ENCODE data around the gene RPL7L1. TPM values are rescaled to one million over a fixed set of nuclear protein-coding genes. Genes with fewer than 3 reads are reported as not detected.
"Not testable (repeated sequence)": the region's sequence is repeated elsewhere in the genome, so short reads cannot be mapped to it uniquely, and the experiment has no call there.

The RPL7L1 gene
- total and polyA plus RNA-seq, 3 experiments from 2014 or later: 95.0 to 200 (median 199) TPM

DNA sequence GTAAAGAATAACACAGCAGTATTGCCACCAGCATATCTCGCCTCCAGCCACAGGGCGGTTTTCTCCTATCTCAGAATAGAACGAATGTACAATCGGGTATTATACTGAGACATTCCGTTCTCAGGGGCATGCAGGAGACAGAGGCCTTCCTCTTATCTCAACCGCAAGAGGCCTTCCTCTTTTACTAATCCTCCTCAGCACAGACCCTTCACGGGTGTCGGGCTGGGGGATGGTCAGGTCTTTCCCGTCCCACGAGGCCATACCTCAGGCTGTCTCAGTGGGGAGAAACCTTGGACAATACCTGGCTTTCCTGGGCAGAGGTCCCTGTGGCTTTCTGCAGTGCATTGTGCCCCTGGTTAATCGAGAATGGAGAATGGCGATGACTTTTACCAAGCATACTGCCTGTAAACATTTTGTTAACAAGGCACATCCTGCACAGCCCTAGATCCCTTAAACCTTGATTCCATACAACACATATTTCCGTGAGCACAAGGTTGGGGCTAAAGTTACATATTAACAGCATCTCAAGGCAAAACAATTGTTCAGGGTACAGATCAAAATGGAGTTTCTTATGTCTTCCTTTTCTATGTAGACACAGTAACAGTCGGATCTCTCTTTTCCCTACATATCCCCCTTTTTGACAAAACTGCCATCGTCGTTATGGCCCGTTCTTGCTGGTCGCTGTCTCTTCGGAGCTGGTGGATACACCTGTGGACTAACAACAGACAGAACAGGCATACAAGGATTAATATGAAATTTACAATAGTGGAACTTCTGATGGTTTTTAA is 14.8 kb downstream of the RPL7L1 start:
- peaks cover 16 to 23% (median 21%) of the 10 kb centered on the region in 3 donors for H3K4me1 Mint-ChIP-seq
- peaks cover 0 to 15% (median 0%) of the 10 kb centered on the region in 3 donors for H3K36me3 Mint-ChIP-seq
- H3K9me3 ChIP-seq (ENCODE audit: low read length); POLR2A ChIA-PET; H3K27ac ChIP-seq (ENCODE audit: low read depth, low read length); H3K4me3 ChIP-seq (ENCODE audit: low read length); H3K36me3 ChIP-seq (ENCODE audit: insufficient read depth, low read length); H3K27me3 Mint-ChIP-seq; H3K9me3 Mint-ChIP-seq; DNase-seq; H3K27ac Mint-ChIP-seq; H3K27me3 ChIP-seq (ENCODE audit: insufficient read depth, low read length, poor library complexity, severe bottlenecking): not testable (repeated sequence)
- CTCF ChIA-PET: interaction anchor here (1.0 to 1.8 kb wide), 2 partner anchors 15 to 250 kb away, joined by 3 to 8 read pairs; partner anchors contain the start of gene RPL7L1
- peaks cover 16% of the 10 kb centered on the region for H3K4me1 ChIP-seq (ENCODE audit: insufficient read depth, low read length)
- peak overlapping the region in 1 of 7 donors; percentile 37 for H3K4me3 Mint-ChIP-seq

DNA sequence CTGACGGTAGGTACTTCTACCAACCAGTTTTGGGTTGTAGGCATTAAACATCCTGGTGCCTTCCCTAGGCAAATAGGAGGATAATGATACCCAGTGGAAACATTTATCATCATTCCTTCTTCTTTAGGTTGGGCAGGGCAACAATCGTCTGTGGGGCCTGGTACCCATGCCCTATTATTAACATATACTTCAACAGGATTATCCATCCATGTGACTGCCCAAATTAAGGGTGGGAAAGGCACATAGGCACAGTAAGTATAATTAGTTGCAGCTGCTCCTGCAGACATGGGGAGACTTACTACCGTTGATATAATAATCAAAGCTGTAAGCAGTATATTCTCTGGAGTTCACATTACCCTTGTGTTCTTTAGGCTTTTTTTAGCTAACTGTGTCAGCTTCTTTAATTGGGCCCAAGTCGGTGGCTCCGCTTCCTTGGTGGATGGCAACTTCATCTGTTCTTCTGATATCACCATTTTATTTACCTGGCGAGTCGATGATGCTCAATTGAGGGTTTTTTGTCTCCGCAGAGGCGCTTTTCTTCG is 16.8 kb downstream of the RPL7L1 start:
- H3K4me3 Mint-ChIP-seq: peak overlapping the region in 1 of 7 donors; percentile 24
- CTCF ChIA-PET: interaction anchor here (1.9 kb wide), 1 partner anchor 234 kb away, joined by 5 read pairs; no protein-coding TSS in a partner anchor
- Histone ChIP-seq H3K36me3 (ENCODE audit: insufficient read depth, low read length) (no peaks in the 10 kb centered on the region), H3K4me1 (ENCODE audit: insufficient read depth, low read length) (peaks cover 5% of the 10 kb centered on the region), H3K27ac (ENCODE audit: low read depth, low read length) (no peak overlapping the region), H3K27me3 (ENCODE audit: insufficient read depth, low read length, poor library complexity, severe bottlenecking) (no peaks in the 10 kb centered on the region), H3K9me3 (ENCODE audit: low read length) (no peaks in the 10 kb centered on the region), H3K4me3 (ENCODE audit: low read length) (no peak overlapping the region)
- no peaks in the 10 kb centered on the region for H3K36me3 Mint-ChIP-seq
- H3K4me1 Mint-ChIP-seq: peaks cover 4 to 7% (median 5%) of the 10 kb centered on the region in 3 donors
- POLR2A ChIA-PET: no interaction called here
- no peak for DNase-seq
- no peak overlapping the region for H3K27ac Mint-ChIP-seq
- H3K27me3 Mint-ChIP-seq: no peaks in the 10 kb centered on the region
- H3K9me3 Mint-ChIP-seq: no peaks in the 10 kb centered on the region

DNA sequence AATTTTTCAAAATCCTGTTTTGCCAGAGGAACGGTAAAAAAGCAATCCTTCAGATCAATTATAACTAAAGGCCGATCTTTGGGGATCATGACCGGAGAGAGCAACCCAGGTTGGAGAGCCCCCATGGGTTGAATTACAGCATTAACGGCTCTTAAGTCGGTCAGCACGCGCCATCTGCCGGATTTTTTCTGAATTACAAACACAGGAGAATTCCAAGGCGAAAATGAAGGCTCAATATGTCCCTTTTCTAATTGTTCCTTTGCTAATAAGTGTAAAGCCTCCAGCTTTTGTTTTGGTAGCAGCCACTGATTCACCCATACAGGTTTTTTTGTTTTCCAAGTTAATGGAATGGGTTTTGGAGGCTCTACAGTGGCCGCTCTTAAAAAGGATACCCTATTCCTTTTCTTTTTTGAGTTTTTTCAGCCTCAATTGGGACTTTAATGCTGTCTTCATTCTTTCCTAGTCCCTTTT is 19.5 kb downstream of the RPL7L1 start:
- DNase-seq: peak; percentile 60 to 78 (median 64)
- H3K9me3 ChIP-seq (ENCODE audit: low read length): no peaks in the 10 kb centered on the region
- H3K4me1 ChIP-seq (ENCODE audit: insufficient read depth, low read length): no peaks in the 10 kb centered on the region
- H3K27ac Mint-ChIP-seq: peak overlapping the region in 2 of 8 donors; percentile 9 to 82
- H3K9me3 Mint-ChIP-seq: no peaks in the 10 kb centered on the region
- peak overlapping the region in 1 of 7 donors; percentile 19 for H3K4me3 Mint-ChIP-seq
- CTCF ChIA-PET: interaction anchor here (1.0 to 1.4 kb wide), 3 partner anchors 18 to 245 kb away, joined by 3 to 5 read pairs (median 5); no protein-coding TSS in a partner anchor
- no peak overlapping the region for H3K27ac ChIP-seq (ENCODE audit: low read depth, low read length)
- no peaks in the 10 kb centered on the region for H3K27me3 Mint-ChIP-seq
- H3K27me3 ChIP-seq (ENCODE audit: insufficient read depth, low read length, poor library complexity, severe bottlenecking): no peaks in the 10 kb centered on the region
- no peaks in the 10 kb centered on the region for H3K36me3 ChIP-seq (ENCODE audit: insufficient read depth, low read length)
- H3K36me3 Mint-ChIP-seq: no peaks in the 10 kb centered on the region
- POLR2A ChIA-PET: no interaction called here
- no peak overlapping the region for H3K4me3 ChIP-seq (ENCODE audit: low read length)
- H3K4me1 Mint-ChIP-seq: peaks cover 8 to 14% (median 10%) of the 10 kb centered on the region in 3 donors

DNA sequence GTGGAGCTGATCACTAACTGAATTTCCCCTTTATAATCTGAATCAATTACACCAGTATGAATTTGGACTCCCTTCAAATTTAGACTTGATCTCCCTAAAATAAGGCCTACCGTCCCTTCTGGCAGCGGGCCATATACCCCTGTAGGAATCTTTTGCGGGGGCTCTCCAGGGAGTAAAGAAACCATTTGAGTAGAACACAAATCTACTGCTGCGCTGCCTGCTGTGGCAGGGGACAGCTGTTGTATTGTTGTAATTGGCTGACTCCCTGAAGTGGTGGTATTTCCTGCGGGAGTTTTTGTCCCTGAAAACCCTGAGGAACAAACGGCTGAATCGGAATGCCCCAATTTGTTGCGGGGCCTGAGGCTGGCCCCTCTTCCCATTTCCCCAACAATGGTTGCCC is 20.5 kb downstream of the RPL7L1 start:
- H3K4me1 Mint-ChIP-seq: peaks cover 8 to 14% (median 10%) of the 10 kb centered on the region in 3 donors
- H3K27ac Mint-ChIP-seq: no peak overlapping the region
- no peaks in the 10 kb centered on the region for H3K36me3 Mint-ChIP-seq
- no peaks in the 10 kb centered on the region for H3K9me3 ChIP-seq (ENCODE audit: low read length)
- no peaks in the 10 kb centered on the region for H3K27me3 Mint-ChIP-seq
- H3K36me3 ChIP-seq (ENCODE audit: insufficient read depth, low read length): no peaks in the 10 kb centered on the region
- H3K4me3 ChIP-seq (ENCODE audit: low read length): no peak overlapping the region
- ChIA-PET POLR2A (interaction anchor here (0.6 kb wide), 1 partner anchor 243 kb away, joined by 3 read pairs; no protein-coding TSS in a partner anchor), CTCF (interaction anchor here (1.1 to 3.3 kb wide), 4 partner anchors 30 to 606 kb away, joined by 3 to 28 read pairs (median 12); partner anchors contain the start of gene CNPY3)
- DNase-seq: no peak
- no peak overlapping the region for H3K4me3 Mint-ChIP-seq
- no peaks in the 10 kb centered on the region for H3K9me3 Mint-ChIP-seq
- H3K4me1 ChIP-seq (ENCODE audit: insufficient read depth, low read length): no peaks in the 10 kb centered on the region
- H3K27ac ChIP-seq (ENCODE audit: low read depth, low read length): no peak overlapping the region
- no peaks in the 10 kb centered on the region for H3K27me3 ChIP-seq (ENCODE audit: insufficient read depth, low read length, poor library complexity, severe bottlenecking)

DNA sequence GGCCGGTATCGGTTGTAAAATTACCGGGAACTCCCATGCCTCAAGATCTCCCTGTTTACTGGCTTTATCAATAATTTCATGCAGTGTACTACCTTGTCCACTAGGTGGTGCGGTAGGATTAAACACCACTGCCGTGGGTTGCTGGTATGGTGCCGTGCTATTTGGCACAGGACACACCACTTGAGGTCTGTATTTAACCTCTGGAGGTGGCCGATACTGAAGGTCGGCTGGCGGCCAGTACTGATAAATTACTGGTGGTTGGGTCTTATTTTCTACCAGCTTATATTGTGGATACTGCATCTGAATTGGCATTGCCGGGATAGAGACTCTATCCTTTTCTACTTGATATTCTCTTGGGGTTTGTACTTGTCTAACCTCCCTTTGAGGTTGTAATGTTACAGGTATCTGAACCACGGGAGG is 22.1 kb downstream of the RPL7L1 start:
- no peaks in the 10 kb centered on the region for H3K9me3 Mint-ChIP-seq
- peak; percentile 31 to 80 (median 72) for DNase-seq
- H3K27ac Mint-ChIP-seq: no peak overlapping the region
- no peak overlapping the region for H3K4me3 Mint-ChIP-seq
- H3K4me1 Mint-ChIP-seq: peaks cover 8 to 14% (median 10%) of the 10 kb centered on the region in 3 donors
- no peak overlapping the region for H3K4me3 ChIP-seq (ENCODE audit: low read length)
- ChIA-PET CTCF (interaction anchor here (0.8 to 3.3 kb wide), 8 partner anchors 11 to 251 kb away, joined by 3 to 28 read pairs (median 4); partner anchors contain the start of gene CNPY3), POLR2A (interaction anchor here (1.3 kb wide), 1 partner anchor 242 kb away, joined by 4 read pairs; no protein-coding TSS in a partner anchor)
- no peaks in the 10 kb centered on the region for H3K36me3 ChIP-seq (ENCODE audit: insufficient read depth, low read length)
- no peak overlapping the region for H3K27ac ChIP-seq (ENCODE audit: low read depth, low read length)
- no peaks in the 10 kb centered on the region for H3K36me3 Mint-ChIP-seq
- H3K9me3 ChIP-seq (ENCODE audit: low read length): no peaks in the 10 kb centered on the region
- H3K27me3 ChIP-seq (ENCODE audit: insufficient read depth, low read length, poor library complexity, severe bottlenecking): no peaks in the 10 kb centered on the region
- peaks cover 0 to 1% of the 10 kb centered on the region in 2 donors for H3K27me3 Mint-ChIP-seq
- H3K4me1 ChIP-seq (ENCODE audit: insufficient read depth, low read length): no peaks in the 10 kb centered on the region

DNA sequence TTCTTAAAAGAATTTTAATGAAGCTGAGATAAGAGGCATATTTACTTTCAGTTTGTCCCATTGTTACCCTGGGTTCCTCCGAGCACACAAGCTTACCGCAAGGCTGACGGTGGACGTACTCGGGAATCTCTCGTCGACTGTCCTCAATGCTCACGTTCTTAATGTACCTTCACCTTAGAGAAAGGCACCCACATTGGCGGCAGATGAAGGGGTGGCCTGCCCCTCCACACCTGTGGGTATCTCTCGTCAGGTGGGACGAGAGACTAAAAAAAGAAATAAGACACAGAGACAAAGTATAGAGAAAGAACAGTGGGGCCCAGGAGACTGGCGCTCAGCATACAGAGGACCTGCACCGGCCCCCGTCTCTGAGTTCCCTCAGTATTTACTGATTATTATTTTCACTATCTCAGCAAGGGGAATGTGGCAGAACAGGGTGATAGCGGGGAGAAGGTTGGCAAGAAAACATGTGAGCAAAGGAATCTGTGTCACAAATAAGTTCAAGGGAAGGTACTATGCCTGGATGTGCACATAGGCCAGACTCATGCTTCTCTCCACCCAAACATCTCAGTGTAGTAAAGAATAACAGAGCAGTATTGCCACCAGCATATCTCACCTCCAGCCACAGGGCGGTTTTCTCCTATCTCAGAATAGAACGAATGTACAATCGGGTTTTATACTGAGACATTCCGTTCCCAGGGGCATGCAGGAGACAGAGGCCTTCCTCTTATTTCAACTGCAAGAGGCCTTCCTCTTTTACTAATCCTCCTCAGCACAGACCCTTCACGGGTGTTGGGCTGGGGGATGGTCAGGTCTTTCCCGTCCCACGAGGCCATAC is 23.2 kb downstream of the RPL7L1 start:
- H3K36me3 Mint-ChIP-seq; H3K9me3 Mint-ChIP-seq; H3K36me3 ChIP-seq (ENCODE audit: insufficient read depth, low read length); DNase-seq; H3K9me3 ChIP-seq (ENCODE audit: low read length); H3K27ac Mint-ChIP-seq; H3K27me3 Mint-ChIP-seq; H3K27me3 ChIP-seq (ENCODE audit: insufficient read depth, low read length, poor library complexity, severe bottlenecking); H3K4me1 ChIP-seq (ENCODE audit: insufficient read depth, low read length); H3K27ac ChIP-seq (ENCODE audit: low read depth, low read length); H3K4me3 ChIP-seq (ENCODE audit: low read length); POLR2A ChIA-PET: not testable (repeated sequence)
- CTCF ChIA-PET: interaction anchor here (1.1 to 3.3 kb wide), 3 partner anchors 210 to 243 kb away, joined by 3 to 28 read pairs (median 6); no protein-coding TSS in a partner anchor
- peaks cover 8 to 14% (median 10%) of the 10 kb centered on the region in 3 donors for H3K4me1 Mint-ChIP-seq
- peak overlapping the region in 1 of 7 donors; percentile 13 for H3K4me3 Mint-ChIP-seq

DNA sequence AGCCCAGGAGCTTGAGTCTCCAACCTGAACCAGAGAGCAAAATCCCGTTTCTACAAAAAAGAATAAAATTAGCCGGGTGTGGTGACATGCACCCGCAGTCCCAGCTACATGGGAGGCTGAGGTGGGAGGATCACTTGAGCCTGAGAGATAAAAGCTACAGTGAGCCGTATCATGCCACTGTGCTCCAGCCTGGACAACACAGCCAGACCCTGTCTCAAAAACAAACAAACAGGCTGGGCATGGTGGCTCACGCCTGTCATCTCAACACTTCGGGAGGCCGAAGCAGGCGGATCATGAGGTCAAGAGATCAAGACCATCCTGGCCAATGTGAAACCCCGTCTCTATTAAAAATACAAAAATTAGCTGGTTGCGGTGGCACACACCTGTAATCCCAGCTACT is 25.1 kb downstream of the RPL7L1 start:
- Histone ChIP-seq H3K9me3 (ENCODE audit: low read length) (no peaks in the 10 kb centered on the region), H3K36me3 (ENCODE audit: insufficient read depth, low read length) (no peaks in the 10 kb centered on the region), H3K4me3 (ENCODE audit: low read length) (no peak overlapping the region), H3K27ac (ENCODE audit: low read depth, low read length) (no peak overlapping the region), H3K4me1 (ENCODE audit: insufficient read depth, low read length) (no peaks in the 10 kb centered on the region), H3K27me3 (ENCODE audit: insufficient read depth, low read length, poor library complexity, severe bottlenecking) (no peaks in the 10 kb centered on the region)
- H3K36me3 Mint-ChIP-seq: no peaks in the 10 kb centered on the region
- H3K27ac Mint-ChIP-seq: peak overlapping the region in 1 of 8 donors; percentile 64
- POLR2A ChIA-PET: no interaction called here
- no peak overlapping the region for H3K4me3 Mint-ChIP-seq
- H3K9me3 Mint-ChIP-seq: no peaks in the 10 kb centered on the region
- CTCF ChIA-PET: interaction anchor here (1.2 to 1.8 kb wide), 3 partner anchors 225 to 245 kb away, joined by 4 to 9 read pairs (median 4); no protein-coding TSS in a partner anchor
- peaks cover 0 to 1% of the 10 kb centered on the region in 2 donors for H3K27me3 Mint-ChIP-seq
- DNase-seq: no peak
- H3K4me1 Mint-ChIP-seq: peaks cover 6 to 10% (median 6%) of the 10 kb centered on the region in 3 donors

Data from CD8-positive, alpha-beta memory T cell (primary cell).